Spleen (tissue), 13 donors: ENCODE results near the gene POLR1F. TPM values are rescaled to one million over a fixed set of nuclear protein-coding genes. Genes with fewer than 3 reads are reported as not detected.

Experiments used
- DNase-seq: peaks from one replicate; pipeline ENCODE4 v3.0.0-alpha.2; 2020
- H3K27ac ChIP-seq, 8 donors: fragments of 200-600 bp; sonication (generic) in 7 of 8; 1 replicate in 4 of 8; 2 replicates in 4 of 8; pipeline versions ENCODE4 v1.5.0 to v1.8.0; 2016 to 2021; ENCODE audit warnings: inconsistent platforms in 4 of 8, mild to moderate bottlenecking in 4 of 8, moderate library complexity in 1 of 8
- H3K27me3 ChIP-seq, 7 donors: fragments of 200-600 bp; sonication (generic) in 6 of 7; replicated peaks in 1 of 7; 1 replicate in 4 of 7; 2 replicates in 3 of 7; pipeline versions ENCODE4 v1.5.0 to v1.8.0; 2016 to 2021; ENCODE audit warnings: inconsistent platforms in 3 of 7, mild to moderate bottlenecking in 1 of 7
- H3K36me3 ChIP-seq, 6 donors: fragments of 200-600 bp; sonication (generic) in 5 of 6; 1 replicate in 4 of 6; 2 replicates in 2 of 6; pipeline versions ENCODE4 v1.5.0 to v1.8.0; 2016 to 2021; ENCODE audit warnings: inconsistent platforms in 2 of 6
- H3K4me1 ChIP-seq, 6 donors: fragments of 200-600 bp; sonication (generic) in 5 of 6; 1 replicate in 3 of 6; 2 replicates in 3 of 6; pipeline versions ENCODE4 v1.5.0 to v1.8.0; 2016 to 2021; ENCODE audit warnings: inconsistent platforms in 3 of 6
- H3K4me3 ChIP-seq, 8 donors: fragments of 200-600 bp; sonication (generic) in 7 of 8; 1 replicate in 4 of 8; 2 replicates in 4 of 8; pipeline versions ENCODE4 v1.5.0 to v1.8.0; 2016 to 2021; ENCODE audit warnings: inconsistent platforms in 4 of 8, mild to moderate bottlenecking in 4 of 8, moderate library complexity in 2 of 8
- H3K9me3 ChIP-seq, 8 donors: fragments of 200-600 bp; sonication (generic) in 7 of 8; 1 replicate in 4 of 8; 2 replicates in 4 of 8; pipeline versions ENCODE4 v1.5.0 to v1.8.0; 2016 to 2021; ENCODE audit warnings: inconsistent platforms in 4 of 8
- CTCF ChIP-seq, 11 experiments: fragments of 200-600 bp in 7 of 11; fragments of 450-650 bp in 4 of 11; sonication (generic) in 4 of 11; IDR thresholded peaks in 8 of 11; conservative IDR thresholded peaks in 3 of 11; 1 replicate in 7 of 11; 2 replicates in 4 of 11; pipeline versions ENCODE4 v1.4.0 to v1.8.0; 2016 to 2021; ENCODE audit warnings: antibody characterized with exemption in 11 of 11, inconsistent platforms in 4 of 11, mild to moderate bottlenecking in 1 of 11
- POLR2A ChIP-seq, 3 donors: fragments of 450-650 bp; IDR thresholded peaks; one replicate each; pipeline ENCODE4 v1.5.1; 2017; ENCODE audit warnings: antibody characterized with exemption in 3 of 3, mild to moderate bottlenecking in 1 of 3
- POLR2AphosphoS5 ChIP-seq, 3 donors: sonication (generic); formaldehyde crosslinking; IDR thresholded peaks; one replicate each; pipeline ENCODE4 v1.5.1; 2017; ENCODE audit warnings: antibody characterized with exemption in 3 of 3
- WGBS, 5 donors: extraction: QIAGEN DNeasy Blood & Tissue Kit in 3 of 5; methylation state at CpG; one replicate each; pipeline versions ENCODE4 v1.1.5 to v1.1.7; 2013 to 2018; 5-methylcytosine and 5-hydroxymethylcytosine counted together
- intact Hi-C: fragments of 100-400 bp; cut with DNase I; formaldehyde crosslinking; loops from one replicate; pipeline ENCODE4 v1.15.0; 2023; ENCODE audit warnings: low total_unique reads
- long read RNA-seq, 2 donors: transcript quantifications; one replicate each; lab custom pipeline, GENCODE V29; 2026
- polyA plus RNA-seq, 3 donors: library from polyadenylated mRNA; stranded (reverse); fragments of 200-250 nt; gene quantifications; one replicate each; pipeline ENCODE4 v1.2.1, GENCODE V29; 2013
- total RNA-seq, 7 donors: library from RNA; depleted of rRNA in 3 of 7; stranded (reverse); fragments of >200 nt in 3 of 7; fragmentation: NEBNext Ultra II Directional in 4 of 7; extraction: Animal tissue kit (Norgen Biotek cat#: 25700) in 4 of 7; gene quantifications; one replicate each; pipeline versions ENCODE4 v1.1.0 to v1.2.1, GENCODE V29; 2016 to 2021
- donor health status: healthy with polysubstance abuse.
- donor health status: DM: no; HTN: no; CAD: no; lungs with moderate emphysema.
- donor health status: DM: no; HTN: no; CAD: no.
- donor health status: Bipolar disorder and iron deficiency.
- donor health status: healthy.
- donor health status: DM: no; HTN: no; CAD: no.
- donor health status: DM: yes; HTN: yes; CAD: no.

POLR1F gene
- total RNA-seq (10 to 100 TPM; 12.6 to 24.4 (median 13.6) TPM), polyA plus RNA-seq (1 to 10 TPM; 7.1 to 9.5 (median 7.2) TPM)
- long read RNA-seq, donor 1, transcript TWISTNB-201 (4 exons, 3,942 nt) = major isoform, 8 of 10 reads
- long read RNA-seq, donor 1, partial matches to known transcripts = 0 of 10 reads
- long read RNA-seq, donor 1, other reads (novel, unspliced or antisense) = 0 of 10 reads
- long read RNA-seq, donor 2, transcript TWISTNB-201 (4 exons, 3,942 nt) = major isoform, 14 of 18 reads
- long read RNA-seq, donor 2, partial matches to known transcripts = 0 of 18 reads
- long read RNA-seq, donor 2, other reads (novel, unspliced or antisense) = 0 of 18 reads

- TF ChIP-seq POLR2AphosphoS5 (IDR thresholded peaks at IDR 0.05) (peak; percentile 94 to 97 (median 95)), CTCF (IDR thresholded peaks at IDR 0.05 in 8 of 11, conservative IDR thresholded peaks at IDR 0.05 in 3 of 11) (peak; percentile 91 to 98 (median 93)), POLR2A (IDR thresholded peaks at IDR 0.05) (peak in 2 of 3 donors; percentile 17 to 61)
- DNase-seq = peak; percentile 97
- intact Hi-C loops = no loop called here
- H3K36me3 ChIP-seq = peaks cover 0 to 14% (median under 1%) of the 10 kb centered on the region in 6 donors
- peaks cover 16 to 46% (median 31%) of the 10 kb centered on the region in 6 donors for H3K4me1 ChIP-seq
- WGBS, 5 donors = 0 to 1% (median 0%) methylated on average over 33 to 56 of the region's 56 CpGs
- H3K27ac ChIP-seq = peak within 1 kb of the TSS; percentile 59 to 86 (median 80)
- peaks cover 0 to 5% (median 0%) of the 10 kb centered on the region in 7 donors for H3K27me3 ChIP-seq
- no peaks in the 10 kb centered on the region for H3K9me3 ChIP-seq
- peak within 1 kb of the TSS; percentile 75 to 98 (median 86) for H3K4me3 ChIP-seq
Measured at GRCh38 chr7:19708397-19709248, at the start of gene POLR1F. Gene POLR1F, minus strand, starts transcription at chr7:19709037. Its CDS starts 21 bp downstream, at chr7:19709016.

- 30 to 40% (median 35%) methylated on average over 6 of the region's 6 CpGs for WGBS, 5 donors
- H3K27ac ChIP-seq = no peak overlapping the region
- H3K36me3 ChIP-seq = no peaks in the 10 kb centered on the region
- H3K9me3 ChIP-seq = no peaks in the 10 kb centered on the region
- no peak overlapping the region for H3K4me3 ChIP-seq
- H3K27me3 ChIP-seq = no peaks in the 10 kb centered on the region
- intact Hi-C loops = no loop called here
- no peak for TF ChIP-seq POLR2AphosphoS5 (IDR thresholded peaks at IDR 0.05)
- peak in 10 of 11 experiments; percentile 18 to 68 (median 54) for TF ChIP-seq CTCF (IDR thresholded peaks at IDR 0.05 in 8 of 11, conservative IDR thresholded peaks at IDR 0.05 in 3 of 11)
- no peak for DNase-seq
- no peaks in the 10 kb centered on the region for H3K4me1 ChIP-seq
Measured at GRCh38 chr7:19754521-19755116, 45.8 kb upstream of the POLR1F start.

GRCh38 chr7:19752020-19752419 lies 43.2 kb upstream of the POLR1F start:
- no peak for TF ChIP-seq CTCF (IDR thresholded peaks at IDR 0.05 in 8 of 11, conservative IDR thresholded peaks at IDR 0.05 in 3 of 11)
- no peak for TF ChIP-seq POLR2A (IDR thresholded peaks at IDR 0.05)
- TF ChIP-seq POLR2AphosphoS5 (IDR thresholded peaks at IDR 0.05) = no peak
- DNase-seq = no peak
- no peaks in the 10 kb centered on the region for H3K36me3 ChIP-seq
- H3K27ac ChIP-seq = no peak overlapping the region
- no peaks in the 10 kb centered on the region for H3K4me1 ChIP-seq
- intact Hi-C loops = no loop called here
- 61 to 80% (median 74%) methylated on average over 3 of the region's 3 CpGs for WGBS, 5 donors
- H3K9me3 ChIP-seq = no peaks in the 10 kb centered on the region
- H3K4me3 ChIP-seq = no peak overlapping the region
- H3K27me3 ChIP-seq = no peaks in the 10 kb centered on the region
